NCI-H446 (cell line): Measurements from ENCODE around the gene DNAI2.
"Not testable (repeated sequence)": the region's sequence is repeated elsewhere in the genome, so short reads cannot be mapped to it uniquely, and the experiment has no call there.

Source experiments
- DNase-seq, 2 experiments: peaks; one replicate each; lab custom pipeline; 2025; lab: John Stamatoyannopoulos, UW

The DNAI2 gene

GRCh38 chr17:74245145-74245831 lies 28.7 kb upstream of the DNAI2 start:
- DNase-seq, result no peak

- DNase-seq, result no peak
Measured at GRCh38 chr17:74245871-74246270, 28.2 kb upstream of the DNAI2 start.

- no peak for DNase-seq
Measured at GRCh38 chr17:74249590-74250270, 24.3 kb upstream of the DNAI2 start.

- DNase-seq, result no peak
Measured at GRCh38 chr17:74250324-74250995, 23.6 kb upstream of the DNAI2 start.

GRCh38 chr17:74251051-74251450 lies 23.0 kb upstream of the DNAI2 start:
- no peak for DNase-seq

- DNase-seq, result no peak
Measured at GRCh38 chr17:74251569-74251968, 22.5 kb upstream of the DNAI2 start.

- DNase-seq, result no peak
Measured at GRCh38 chr17:74252211-74252610, 21.8 kb upstream of the DNAI2 start.

- DNase-seq, result no peak
Measured at GRCh38 chr17:74253036-74253435, 21.0 kb upstream of the DNAI2 start.

- no peak for DNase-seq
Measured at GRCh38 chr17:74257311-74257710, 16.7 kb upstream of the DNAI2 start.

- DNase-seq, result no peak
Measured at GRCh38 chr17:74259667-74260524, 14.1 kb upstream of the DNAI2 start.

- DNase-seq, result no peak
Measured at GRCh38 chr17:74260525-74260850, 13.5 kb upstream of the DNAI2 start.

GRCh38 chr17:74262601-74263000 lies 11.4 kb upstream of the DNAI2 start:
- no peak for DNase-seq

- not testable (repeated sequence) for DNase-seq
Measured at GRCh38 chr17:74267054-74267453, 7.0 kb upstream of the DNAI2 start.

GRCh38 chr17:74267579-74267978 lies 6.5 kb upstream of the DNAI2 start:
- no peak for DNase-seq

GRCh38 chr17:74267987-74268499 lies 6.0 kb upstream of the DNAI2 start:
- no peak for DNase-seq

- DNase-seq, result no peak
Measured at GRCh38 chr17:74268558-74268957, 5.5 kb upstream of the DNAI2 start.

- DNase-seq, result peak in 1 of 2 experiments; percentile 29
Measured at GRCh38 chr17:74270333-74270732, 3.7 kb upstream of the DNAI2 start.

GRCh38 chr17:74271281-74271680 lies 2.8 kb upstream of the DNAI2 start:
- no peak for DNase-seq

- no peak for DNase-seq
Measured at GRCh38 chr17:74271901-74272561, 2.0 kb upstream of the DNAI2 start.

- no peak for DNase-seq
Measured at GRCh38 chr17:74272731-74273201, 1.3 kb upstream of the DNAI2 start.

GRCh38 chr17:74274709-74275340 lies 791 bp downstream of the DNAI2 start:
- no peak for DNase-seq
